PFSK-1 (cell line): Measurements from ENCODE around the gene POLR2H.

Experiments used
- POLR2AphosphoS5 ChIP-seq: IDR thresholded peaks from 2 replicates; pipeline ENCODE4 v1.6.1; 2012; ENCODE audit warnings: low read depth, mild to moderate bottlenecking, control low read depth, low read length, moderate library complexity
- SIN3A ChIP-seq: IDR thresholded peaks from 2 replicates; pipeline ENCODE4 v1.6.1; 2012; ENCODE audit warnings: mild to moderate bottlenecking, low read length, moderate library complexity, borderline replicate concordance; ENCODE audit not compliant: insufficient read depth
- TAF1 ChIP-seq: IDR thresholded peaks from 2 replicates; pipeline ENCODE4 v1.6.1; 2012; ENCODE audit warnings: low read length, control low read depth, borderline replicate concordance; ENCODE audit not compliant: insufficient read depth
- TF ChIP-seq, protein P1 (sequence below), 2 experiments: IDR thresholded peaks; 2 replicates each; pipeline versions ENCODE4 v1.6.1 to v1.8.0; 2011 to 2012; ENCODE audit warnings: low read depth in 2 of 2, low read length in 2 of 2, control low read depth in 1 of 2, inconsistent platforms in 1 of 2, mild to moderate bottlenecking in 1 of 2, moderate library complexity in 1 of 2; ENCODE audit not compliant: insufficient read depth in 1 of 2

DNA sequence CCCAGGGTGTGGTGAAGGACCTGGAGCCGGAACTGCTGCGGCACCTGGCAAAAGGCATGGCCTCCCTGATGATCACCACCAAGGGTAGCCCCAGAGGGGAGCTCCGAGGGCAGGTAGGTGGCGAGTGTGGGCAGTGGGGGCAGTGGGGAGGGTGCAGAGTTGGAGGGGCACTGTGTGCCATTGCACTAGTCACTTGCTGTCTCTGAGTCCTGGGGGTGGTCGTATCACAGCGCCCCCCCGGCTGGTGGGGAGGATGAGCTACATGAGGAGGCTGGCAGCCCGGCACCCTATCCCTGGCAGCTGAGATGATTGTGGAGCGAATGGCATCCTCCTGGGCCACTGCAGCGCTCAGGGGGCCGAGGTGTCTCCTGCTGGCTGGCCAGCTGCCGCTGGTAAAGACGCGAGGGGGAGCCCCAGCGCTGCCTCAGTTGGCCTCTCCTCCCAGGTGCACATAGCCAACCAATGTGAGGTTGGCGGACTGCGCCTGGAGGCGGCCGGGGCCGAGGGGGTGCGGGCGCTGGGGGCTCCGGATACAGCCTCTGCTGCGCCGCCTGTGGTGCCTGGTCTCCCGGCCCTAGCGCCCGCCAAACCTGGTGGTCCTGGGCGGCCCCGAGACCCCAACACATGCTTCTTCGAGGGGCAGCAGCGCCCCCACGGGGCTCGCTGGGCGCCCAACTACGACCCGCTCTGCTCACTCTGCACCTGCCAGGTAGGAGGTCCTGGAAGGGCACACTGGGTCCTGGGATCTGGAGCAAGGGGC lies 24.7 kb downstream of the POLR2H start:
- TF ChIP-seq TAF1 (no peak), SIN3A (no peak), POLR2AphosphoS5 (no peak)
- TF ChIP-seq, protein P1, sequence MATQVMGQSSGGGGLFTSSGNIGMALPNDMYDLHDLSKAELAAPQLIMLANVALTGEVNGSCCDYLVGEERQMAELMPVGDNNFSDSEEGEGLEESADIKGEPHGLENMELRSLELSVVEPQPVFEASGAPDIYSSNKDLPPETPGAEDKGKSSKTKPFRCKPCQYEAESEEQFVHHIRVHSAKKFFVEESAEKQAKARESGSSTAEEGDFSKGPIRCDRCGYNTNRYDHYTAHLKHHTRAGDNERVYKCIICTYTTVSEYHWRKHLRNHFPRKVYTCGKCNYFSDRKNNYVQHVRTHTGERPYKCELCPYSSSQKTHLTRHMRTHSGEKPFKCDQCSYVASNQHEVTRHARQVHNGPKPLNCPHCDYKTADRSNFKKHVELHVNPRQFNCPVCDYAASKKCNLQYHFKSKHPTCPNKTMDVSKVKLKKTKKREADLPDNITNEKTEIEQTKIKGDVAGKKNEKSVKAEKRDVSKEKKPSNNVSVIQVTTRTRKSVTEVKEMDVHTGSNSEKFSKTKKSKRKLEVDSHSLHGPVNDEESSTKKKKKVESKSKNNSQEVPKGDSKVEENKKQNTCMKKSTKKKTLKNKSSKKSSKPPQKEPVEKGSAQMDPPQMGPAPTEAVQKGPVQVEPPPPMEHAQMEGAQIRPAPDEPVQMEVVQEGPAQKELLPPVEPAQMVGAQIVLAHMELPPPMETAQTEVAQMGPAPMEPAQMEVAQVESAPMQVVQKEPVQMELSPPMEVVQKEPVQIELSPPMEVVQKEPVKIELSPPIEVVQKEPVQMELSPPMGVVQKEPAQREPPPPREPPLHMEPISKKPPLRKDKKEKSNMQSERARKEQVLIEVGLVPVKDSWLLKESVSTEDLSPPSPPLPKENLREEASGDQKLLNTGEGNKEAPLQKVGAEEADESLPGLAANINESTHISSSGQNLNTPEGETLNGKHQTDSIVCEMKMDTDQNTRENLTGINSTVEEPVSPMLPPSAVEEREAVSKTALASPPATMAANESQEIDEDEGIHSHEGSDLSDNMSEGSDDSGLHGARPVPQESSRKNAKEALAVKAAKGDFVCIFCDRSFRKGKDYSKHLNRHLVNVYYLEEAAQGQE (IDR thresholded peaks at IDR 0.05; ENCODE audit: insufficient read depth in 1 of 2, low read depth in 2 of 2, low read length in 2 of 2): no peak
